Eye (tissue), 1 donor: ENCODE data around the gene WRAP73.

Experiments used
- DNase-seq: peaks from one replicate; pipeline ENCODE4 v3.0.0-alpha.2; 2015

The WRAP73 gene

DNA sequence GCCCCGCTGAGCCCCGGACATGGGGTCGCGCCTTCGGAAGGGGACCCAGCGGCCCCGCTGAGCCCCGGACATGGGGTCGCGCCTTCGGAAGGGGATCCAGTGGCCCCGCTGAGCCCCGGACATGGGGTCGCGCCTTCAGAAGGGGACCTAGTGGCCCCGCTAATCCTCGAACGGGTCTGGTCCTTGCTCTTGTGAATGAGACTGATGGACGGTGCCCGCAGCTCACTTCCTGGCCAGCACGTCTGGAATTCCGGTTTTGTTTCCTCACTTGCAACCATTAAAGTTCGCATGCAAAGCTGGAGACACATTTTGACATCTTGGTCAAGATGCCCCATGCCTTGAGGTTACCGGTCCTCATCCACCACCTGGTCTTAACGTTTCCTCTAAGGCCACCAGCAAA is 5.6 kb downstream of the WRAP73 start:
- DNase-seq = no peak

DNA sequence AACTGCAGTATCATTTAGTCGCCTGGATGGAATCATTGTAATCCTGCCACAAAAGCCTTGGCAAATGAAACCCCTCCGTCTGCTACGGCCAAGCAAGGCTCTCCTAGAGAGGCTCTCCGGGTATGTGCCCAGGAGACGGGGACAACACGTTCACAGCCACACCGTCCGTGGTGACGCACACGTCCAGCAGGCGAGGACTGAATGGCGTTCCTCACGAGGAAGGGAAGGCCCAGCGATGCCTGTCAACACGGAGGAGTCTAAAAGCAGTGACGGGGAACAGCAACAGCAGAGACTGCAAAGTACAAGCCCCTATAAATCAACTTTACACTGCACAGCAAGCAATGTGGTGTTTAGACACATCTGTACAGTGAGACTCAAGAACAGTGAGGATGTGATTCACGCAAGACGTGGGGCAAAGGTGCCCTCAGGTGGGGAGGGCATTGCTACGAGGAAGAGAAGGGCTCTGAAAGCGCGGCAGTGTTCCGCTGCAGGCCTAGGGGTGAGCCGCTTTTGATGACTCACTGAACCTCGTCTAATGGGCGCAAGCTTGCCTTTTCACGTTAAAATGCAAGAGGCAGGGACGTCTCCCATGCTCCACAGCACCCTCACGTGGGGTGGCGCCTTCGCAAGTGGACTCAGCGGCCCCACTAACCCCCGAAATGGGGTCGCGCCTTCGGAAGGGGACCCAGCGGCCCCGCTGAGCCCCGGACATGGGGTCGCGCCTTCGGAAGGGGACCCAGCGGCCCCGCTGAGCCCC is 6.8 kb downstream of the WRAP73 start:
- no peak for DNase-seq

DNA sequence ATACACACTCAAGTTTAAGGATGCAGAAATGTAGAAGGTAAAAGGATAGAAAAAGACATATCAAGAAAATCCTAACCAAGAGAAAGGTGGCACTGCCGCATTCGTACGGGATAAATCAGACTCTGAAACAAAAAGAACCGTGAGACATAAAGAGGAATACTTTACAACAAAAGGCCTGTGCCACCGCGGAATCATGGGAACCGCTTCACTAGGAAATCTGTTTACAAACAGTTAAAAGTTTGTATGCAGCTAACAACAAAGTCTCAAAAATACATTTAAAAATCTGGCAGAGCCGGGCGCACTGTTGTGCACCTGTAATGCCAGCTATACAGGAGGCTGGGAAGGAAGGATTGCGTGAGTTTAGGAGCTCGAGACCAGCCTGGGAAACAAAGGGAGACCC is 8.1 kb downstream of the WRAP73 start:
- DNase-seq = no peak

DNA sequence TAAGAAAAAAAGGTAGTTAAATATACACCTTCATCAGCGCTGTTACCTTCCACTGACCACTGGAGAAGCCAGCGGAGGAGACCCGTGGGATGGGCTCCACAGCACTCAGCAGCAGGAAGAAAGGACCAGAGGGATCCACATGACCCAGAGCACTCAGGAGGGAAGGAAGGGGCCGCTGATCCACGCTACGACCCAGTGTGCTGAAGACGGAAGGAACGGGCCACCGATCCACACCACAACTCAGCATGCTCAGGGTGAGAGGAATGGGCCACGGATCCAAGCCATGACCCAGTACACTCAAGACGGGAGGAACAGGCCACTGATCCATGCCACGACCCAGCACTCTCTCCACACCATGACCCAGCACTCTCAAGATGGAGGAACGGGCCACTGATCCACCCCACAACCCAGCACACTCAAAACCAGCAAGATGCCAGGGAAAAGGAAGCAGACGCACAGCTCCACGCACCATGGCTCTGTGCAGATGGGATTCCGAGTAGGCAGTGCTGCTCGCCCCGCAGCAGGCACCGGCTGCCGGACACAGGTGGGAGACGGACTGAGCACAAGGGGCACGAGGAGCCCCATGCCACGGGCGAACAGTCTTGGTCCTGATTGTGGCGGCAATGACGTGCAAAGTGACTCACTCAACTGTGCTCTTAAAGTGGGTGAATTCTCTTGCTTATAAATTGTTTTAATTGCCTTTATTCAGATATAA is 8.7 kb downstream of the WRAP73 start:
- no peak for DNase-seq

DNA sequence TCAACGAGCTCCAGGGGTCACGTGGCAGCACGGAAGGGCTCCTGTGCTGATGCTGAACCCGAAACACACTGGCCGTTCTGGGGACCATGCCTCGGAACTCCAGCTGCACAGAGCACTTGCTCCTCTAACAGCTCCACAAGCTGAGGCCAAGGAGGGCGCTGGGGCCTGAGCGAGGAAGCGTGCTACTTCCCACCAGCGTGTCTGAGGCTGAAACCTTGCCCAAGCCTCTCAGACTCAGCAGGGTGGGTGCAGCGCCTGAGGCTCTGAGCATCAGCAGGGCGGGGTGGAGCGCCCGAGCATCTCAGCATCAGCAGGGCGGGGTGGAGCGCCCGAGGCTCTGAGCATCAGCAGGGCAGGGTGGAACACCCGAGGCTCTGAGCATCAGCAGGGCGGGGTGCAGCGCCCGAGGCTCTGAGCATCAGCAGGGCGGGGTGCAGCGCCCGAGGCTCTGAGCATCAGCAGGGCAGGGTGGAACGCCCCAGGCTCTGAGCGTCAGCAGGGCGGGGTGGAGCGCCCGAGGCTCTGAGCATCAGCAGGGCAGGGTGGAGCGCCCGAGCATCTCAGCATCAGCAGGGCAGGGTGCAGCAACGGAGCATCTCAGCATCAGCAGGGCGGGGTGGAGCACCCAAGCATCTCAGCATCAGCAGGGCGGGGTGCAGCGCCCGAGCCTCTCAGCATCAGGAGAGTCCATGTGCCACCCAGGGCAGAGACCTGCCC is 9.6 kb downstream of the WRAP73 start:
- no peak for DNase-seq

DNA sequence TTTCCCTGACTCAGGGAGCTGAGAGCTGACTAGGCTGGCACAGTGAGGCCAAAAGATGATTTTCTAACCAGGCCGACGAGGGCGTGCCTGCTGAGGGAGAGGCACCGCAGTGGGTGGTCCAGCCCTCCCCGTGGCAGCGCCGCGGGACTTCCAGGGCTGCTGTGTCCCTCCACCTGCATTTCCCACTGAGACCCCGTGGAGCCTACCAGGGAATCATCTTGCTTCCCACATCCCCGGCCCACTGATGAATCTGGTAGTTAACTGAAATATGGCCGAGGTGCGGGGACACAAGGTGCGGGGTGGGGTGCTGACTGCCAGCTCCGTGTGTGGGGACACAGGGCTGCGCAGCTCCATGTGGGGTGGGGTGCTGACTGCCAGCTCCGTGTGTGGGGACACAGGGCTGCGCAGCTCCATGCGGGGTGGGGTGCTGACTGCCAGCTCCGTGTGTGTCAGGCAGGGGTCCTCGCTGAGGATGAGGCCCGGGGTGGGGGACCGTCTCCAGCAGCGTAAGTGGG is 10.4 kb downstream of the WRAP73 start:
- no peak for DNase-seq

DNA sequence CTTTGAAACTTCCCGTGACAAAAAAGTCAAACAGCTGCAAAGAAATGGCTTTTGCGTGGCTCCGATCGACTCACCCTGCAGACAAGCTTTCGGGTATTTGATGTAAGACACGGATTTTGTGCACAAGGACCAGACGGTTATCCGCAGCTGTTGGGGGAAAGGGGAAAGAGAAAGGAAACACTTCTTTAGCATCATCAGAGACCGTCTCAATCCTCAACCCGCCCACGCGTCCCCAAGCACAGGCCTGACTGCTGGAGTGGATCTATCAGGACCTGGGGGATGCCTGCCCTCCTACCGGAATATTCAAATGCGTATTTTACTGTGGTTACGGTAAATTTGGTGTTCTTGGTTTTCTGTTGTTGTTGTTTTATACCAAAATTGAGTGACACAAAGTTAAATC is 11.2 kb downstream of the WRAP73 start:
- no peak for DNase-seq

DNA sequence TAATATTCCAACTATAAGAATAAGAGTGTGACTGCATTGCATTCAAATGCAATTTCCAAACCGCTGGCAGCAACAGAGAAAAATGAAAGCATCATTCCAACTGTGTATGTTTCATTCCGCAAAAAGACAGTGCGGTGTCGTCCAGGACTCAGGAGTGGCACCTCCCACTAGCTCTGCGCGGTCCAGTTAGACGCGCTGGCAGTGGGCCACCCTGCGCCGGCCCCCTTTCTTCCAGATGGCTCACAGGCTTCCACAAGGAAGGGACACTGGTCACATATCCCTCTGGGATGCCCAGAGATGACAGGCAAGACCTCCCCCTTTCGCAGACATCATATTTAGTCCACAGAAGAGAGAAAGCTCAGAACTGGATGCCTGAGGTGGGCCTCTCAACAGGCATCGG is 11.9 kb downstream of the WRAP73 start:
- DNase-seq = no peak

DNA sequence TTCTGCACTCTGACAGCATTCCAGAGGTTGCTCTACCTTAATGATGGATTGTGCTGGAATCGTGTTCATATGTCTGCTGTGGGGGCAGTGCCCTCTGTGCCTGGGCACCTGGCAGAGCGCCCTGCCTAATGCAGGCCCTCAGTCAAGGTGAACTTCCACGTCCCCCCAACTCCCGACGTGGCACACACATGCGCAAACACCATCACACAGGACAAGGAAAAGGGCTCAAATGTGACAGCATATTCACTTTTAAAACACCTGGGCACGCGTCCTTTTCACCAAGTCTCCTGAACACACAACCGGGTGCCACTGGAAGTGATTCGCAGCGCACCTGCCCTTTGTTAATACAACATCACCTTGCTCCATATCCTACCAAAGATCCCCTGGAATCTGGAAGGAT is 13.4 kb downstream of the WRAP73 start:
- DNase-seq = no peak

DNA sequence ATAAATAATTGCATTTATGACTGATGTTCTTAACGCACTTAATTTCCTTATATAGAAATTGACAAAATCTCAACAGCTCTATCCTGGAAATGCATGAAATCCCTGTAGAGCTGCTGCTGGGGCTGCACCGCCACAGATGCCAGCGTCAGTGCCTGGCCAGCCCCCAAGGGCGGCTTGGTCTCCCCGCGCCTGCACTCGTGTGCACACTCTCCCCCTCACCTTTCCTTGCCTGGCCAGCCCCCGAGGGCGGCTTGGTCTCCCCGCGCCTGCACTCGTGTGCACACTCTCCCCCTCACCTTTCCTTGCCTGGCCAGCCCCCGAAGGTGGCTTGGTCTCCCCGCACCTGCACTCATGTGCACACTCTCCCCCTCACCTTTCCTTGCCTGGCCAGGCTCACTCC is 13.8 kb downstream of the WRAP73 start:
- no peak for DNase-seq

DNA sequence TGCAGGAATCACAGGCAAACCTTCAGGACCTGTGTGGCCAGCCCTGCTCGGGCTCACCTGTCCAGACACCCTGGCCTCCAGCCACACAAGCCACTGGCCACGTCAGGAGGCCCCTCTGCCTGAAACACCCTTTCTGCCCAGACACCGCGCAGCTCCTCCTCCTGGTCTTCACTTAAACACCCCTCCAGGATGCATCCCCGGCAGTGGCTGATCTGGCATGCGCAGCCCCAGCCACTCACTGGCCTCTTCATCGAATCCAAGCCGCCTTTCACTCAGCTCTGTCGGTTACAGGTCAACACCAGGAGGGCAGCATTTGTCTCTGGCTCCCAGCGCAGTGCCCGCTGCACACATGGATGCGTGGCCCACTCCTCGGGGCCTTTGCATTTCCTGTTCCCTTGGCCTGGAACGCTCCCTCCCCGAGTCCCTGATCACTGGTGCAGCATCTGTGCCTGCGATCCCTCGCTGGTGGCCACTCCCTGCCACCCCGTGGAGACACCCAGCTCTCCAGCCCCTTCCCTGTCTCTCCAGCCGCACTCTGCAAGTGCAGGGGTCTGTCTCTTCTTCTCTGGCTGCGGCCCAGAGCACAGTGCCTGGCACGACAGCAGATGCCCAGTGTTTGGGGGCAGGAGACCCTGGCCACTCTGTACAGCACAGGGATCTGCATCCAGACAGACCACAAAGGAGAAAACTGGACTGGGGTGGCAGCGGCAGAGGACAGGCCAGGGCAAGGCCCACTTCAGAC is 15.7 kb downstream of the WRAP73 start:
- DNase-seq = no peak

DNA sequence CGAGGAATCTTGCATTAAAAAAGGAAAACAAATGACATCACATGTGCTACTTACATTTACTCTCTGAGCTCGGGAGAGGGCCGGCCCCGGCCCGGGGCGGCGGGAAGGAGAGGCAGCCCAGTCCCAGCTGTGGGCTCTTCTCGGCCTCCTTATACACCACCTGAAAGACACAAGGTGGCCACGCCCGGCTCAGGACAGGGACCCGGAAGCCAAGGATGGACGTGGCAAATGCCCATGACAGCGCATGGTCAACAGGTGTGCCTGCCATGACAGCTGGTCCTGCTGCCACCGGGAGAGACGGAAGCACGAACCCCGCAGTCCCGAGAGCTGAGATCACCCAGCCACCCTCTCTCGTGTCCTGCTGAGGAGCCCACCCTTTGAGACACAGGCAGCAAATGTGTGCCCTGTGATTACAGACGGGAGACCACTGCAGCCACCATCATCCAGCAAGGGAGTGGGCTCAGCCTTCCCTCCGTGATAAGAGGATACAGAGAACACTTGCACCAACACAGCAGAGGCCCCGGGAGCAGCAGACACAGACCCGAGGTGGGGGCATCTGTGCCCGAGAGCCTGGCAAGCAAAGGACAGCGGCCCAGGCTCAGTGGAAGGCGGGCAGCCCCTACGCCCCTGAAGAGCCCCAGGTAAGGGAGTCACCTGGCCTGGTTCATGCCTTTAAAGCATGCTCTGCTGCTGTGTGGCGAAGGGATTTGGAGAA is 16.4 kb downstream of the WRAP73 start:
- DNase-seq = no peak

DNA sequence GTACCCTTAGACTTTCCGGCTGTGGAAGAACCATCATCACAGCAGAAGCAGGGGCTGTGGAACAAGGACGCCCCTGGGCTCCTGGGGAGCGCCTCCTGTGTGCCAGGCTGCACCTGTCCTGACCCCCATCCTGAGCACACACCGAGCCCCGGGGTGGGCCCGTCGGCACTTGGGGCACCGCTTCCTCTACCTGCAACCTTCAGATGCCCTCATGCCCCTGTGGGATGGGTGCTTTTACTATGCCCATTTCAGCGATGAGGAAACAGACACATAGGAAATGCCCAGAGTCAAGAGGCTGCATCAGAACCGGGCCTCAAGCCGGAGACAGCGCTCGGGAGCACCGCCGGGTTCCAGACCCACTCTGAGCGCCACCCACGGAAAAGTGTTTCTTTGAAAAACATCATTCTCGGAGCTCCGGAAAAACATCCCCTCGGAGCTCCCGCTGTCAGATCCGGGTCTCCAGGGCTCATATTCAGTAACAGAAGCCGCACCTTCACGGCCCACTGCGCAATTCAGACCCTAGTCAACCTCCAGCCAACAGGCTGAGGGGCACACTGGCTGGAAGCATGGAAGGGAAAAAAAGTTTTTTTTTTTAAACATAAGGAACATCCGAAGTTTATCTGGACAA is 17.1 kb downstream of the WRAP73 start:
- DNase-seq = no peak

DNA sequence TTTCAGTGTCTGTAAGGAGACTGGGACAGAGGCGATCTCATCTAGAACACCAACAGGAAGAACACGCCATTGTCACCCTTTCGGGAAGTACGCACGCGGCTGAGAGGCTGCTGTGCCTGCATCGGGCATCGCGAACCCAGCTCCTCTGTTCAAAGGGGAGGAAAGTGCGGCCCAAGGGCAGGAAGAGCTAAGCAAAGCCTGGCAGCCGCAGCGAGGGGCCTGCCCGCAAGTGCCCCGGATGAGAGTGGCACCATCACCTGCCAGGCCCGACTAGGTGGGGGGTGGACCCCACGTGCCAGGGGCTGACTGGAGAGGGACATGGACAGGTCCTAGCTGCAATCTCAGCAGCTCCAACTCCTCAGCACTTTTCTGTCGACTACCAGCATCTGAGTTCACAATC is 17.6 kb downstream of the WRAP73 start:
- no peak for DNase-seq

DNA sequence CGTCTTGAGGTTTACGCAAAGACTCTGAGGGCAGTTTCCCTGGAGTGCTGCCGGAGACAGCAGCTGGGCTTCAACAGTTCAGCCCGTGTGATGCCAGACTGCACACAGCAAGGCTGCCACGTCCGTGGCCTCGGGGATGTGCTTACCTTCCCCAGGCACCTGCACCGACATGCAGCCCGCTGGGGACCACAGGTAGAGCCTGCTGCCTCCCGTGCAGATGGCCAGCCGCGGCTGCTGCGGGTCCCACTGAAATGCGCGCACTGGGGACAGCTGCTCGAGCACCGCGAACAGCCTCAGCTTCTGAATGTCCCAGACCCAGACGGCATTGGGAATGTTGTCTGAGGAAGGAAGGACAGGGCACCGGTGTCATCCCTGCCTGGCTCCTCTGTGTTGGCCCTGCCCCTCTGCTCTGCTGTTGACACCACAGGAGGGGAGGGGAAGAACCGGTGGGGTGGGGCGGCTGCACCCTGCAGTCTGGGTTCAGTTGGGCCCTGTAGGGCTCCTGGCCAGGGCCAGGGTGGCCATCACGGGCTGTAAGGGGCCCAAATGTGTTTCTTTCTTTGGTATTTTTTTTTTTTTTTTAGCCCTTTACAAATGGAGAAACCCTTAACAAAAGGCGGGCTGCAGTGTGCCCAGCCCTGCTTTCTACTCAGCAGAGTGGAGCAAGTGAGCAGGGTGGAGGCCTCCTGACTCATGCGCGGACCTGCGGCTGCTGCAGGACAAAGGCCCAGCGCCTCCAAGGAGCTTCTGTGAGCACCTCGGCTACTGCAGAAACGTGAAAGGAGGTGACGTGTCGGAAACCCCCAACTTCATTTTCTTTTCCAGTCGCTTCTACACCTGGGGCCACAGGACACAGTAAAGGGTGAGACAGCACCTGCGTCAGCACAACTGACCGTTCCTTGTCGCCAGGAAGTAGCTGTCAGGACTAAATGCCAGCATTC is 18.3 kb downstream of the WRAP73 start:
- DNase-seq = no peak

DNA sequence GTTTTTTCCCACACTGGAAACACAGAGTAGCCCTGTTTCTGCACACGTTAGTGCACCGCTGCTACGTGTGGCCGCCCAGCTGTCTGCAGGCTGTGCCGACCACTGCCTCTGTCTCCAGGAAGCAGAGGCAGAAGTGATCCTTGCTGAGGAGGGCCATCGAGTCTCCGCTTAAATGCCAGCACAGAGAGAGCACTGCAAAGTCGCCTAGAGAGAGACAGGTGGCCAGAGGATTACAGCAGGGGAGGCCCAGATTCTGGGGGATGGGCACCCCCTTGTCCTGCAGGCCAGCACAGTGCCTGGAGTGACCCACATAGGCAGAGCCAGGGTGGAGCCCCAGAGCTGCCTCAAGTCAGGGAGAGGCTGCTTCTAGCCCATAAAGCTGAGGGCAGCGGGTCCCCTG is 19.0 kb downstream of the WRAP73 start:
- no peak for DNase-seq

DNA sequence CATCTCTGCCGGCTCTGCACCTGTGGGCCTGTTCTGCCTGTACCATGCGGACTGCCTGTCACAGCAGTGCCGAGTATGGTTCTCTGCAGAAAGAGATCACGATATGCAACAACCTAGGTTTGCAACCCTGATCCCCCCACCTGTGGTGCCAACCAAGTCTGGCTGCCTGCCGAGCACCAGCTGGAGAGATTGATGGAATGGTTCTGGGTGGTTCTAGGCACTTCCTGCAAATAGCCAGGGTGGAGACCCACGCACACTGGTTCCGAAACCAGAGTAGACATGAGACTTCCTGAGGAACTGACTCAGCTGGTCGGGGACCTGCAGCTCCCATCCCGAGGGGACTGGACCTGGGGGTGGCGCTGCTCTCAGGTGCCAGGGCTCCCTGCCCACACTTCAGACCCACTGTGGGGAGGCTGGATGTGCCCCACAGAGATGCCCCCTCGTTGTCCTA is 19.7 kb downstream of the WRAP73 start:
- DNase-seq = no peak

DNA sequence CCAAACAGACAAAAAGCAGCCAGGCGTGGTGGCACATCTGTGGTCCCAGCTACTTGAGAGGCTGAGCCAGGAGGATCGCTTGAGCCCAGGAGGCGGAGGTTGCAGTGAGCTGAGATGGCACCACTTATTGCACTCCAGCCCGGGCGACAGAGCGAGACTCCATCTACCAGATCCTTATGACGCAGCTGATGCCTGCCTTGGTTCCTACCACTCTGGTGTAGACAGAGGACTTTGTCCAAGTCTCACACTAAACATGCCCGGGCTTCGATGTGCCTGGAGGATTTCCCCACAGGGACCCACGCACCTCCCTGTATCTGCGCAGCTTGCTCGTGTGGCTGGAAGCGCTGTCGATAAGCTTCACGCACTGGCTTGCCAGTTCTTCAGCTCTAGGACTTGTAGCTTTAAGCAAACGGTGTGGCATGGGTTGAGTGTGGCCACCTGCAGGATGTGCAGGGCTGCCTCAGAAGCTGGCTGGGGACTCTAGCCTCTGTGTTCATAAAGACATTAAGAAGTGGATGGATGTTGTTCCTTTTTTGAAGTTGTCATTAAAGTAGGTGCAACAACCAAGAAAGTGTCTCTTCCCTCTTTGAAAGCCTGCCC is 20.2 kb downstream of the WRAP73 start:
- no peak for DNase-seq

DNA sequence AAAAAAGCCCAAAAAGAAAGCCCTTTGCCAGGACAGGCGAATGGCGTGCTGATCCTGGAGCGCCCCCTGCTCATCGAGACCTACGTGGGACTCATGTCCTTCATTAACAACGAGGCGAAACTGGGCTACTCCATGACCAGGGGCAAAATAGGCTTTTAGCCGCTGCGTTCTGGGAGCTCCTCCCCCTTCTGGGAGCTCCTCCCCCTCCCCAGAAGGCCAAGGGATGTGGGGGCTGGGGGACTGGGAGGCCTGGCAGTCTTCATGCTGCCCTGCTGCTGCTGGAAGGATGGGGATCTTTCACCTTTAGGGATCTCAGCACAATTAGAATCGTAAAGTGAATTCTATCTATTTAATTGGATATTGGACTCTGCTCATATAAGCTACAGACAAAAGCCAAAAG is 21.5 kb downstream of the WRAP73 start:
- DNase-seq = no peak
